ENCODE results near the gene LHX2.

DNA sequence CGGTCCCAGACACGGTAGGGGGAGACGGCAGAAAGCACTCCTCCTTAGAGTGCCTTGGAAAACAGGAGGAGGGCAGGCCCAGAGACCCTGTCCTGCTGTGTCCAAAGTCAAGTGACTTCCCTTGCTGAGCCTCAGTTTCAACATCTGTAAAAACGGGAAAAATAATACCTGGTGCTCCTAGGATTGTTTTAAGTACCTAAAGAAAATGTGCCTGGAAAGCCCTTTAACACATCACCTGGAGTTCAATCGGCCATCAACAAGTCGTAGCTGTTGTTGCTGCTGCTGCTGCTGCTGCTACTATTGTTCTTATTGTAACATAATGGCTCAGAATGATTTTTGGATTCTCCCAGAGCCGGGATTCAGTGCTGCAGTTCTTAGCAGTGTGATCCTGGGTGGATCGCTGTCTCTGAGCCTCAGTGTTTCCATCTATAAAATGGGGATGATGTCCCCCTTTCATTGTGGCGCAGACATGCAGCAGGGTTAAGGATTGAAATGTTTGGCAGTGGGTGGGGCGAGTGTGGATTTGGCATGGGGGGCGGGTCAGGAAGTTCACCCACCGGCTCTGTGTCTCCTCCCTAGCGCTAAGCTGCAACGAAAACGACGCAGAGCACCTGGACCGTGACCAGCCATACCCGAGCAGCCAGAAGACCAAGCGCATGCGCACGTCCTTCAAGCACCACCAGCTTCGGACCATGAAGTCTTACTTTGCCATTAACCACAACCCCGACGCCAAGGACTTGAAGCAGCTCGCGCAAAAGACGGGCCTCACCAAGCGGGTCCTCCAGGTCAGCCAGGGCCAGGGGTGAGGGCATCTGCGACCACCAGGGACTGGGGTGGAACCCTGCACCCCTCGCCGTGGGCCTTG, 9.2 kb downstream of the LHX2 start:
- TF ChIP-seq, protein P1, sequence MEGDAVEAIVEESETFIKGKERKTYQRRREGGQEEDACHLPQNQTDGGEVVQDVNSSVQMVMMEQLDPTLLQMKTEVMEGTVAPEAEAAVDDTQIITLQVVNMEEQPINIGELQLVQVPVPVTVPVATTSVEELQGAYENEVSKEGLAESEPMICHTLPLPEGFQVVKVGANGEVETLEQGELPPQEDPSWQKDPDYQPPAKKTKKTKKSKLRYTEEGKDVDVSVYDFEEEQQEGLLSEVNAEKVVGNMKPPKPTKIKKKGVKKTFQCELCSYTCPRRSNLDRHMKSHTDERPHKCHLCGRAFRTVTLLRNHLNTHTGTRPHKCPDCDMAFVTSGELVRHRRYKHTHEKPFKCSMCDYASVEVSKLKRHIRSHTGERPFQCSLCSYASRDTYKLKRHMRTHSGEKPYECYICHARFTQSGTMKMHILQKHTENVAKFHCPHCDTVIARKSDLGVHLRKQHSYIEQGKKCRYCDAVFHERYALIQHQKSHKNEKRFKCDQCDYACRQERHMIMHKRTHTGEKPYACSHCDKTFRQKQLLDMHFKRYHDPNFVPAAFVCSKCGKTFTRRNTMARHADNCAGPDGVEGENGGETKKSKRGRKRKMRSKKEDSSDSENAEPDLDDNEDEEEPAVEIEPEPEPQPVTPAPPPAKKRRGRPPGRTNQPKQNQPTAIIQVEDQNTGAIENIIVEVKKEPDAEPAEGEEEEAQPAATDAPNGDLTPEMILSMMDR (IDR thresholded peaks at IDR 0.05; ENCODE audit: poor library complexity), result no peak
- TF ChIP-seq EZH2phosphoT487 (IDR thresholded peaks at IDR 0.05; ENCODE audit: low read depth, severe bottlenecking, unreplicated experiment) (no peak), EZH2 (IDR thresholded peaks at IDR 0.05; ENCODE audit: borderline replicate concordance) (peak; percentile 83)
